Astrocyte (in vitro differentiated cells and primary cell): ENCODE measurements around the gene USP47. TPM values are rescaled to one million over a fixed set of nuclear protein-coding genes. Genes with fewer than 3 reads are reported as not detected.

Source experiments
- DNase-seq: peaks from one replicate; pipeline ENCODE4 v3.0.0-alpha.2; 2010; ENCODE audit warnings: low read depth
- FAIRE-seq: peaks from 2 replicates; lab custom pipeline; 2011; peaks lifted over from hg19 to GRCh38; lab: Jason Lieb, UNC
- H2AFZ ChIP-seq: 2 replicates; pipeline ENCODE4 v1.6.0; 2012; ENCODE audit warnings: low read depth, low read length, inconsistent platforms
- H3K27ac ChIP-seq: 2 replicates; pipeline ENCODE4 v1.5.1; 2011; ENCODE audit warnings: low read depth, low read length, inconsistent platforms
- H3K27me3 ChIP-seq: 2 replicates; pipeline ENCODE4 v1.6.0; 2011; ENCODE audit warnings: low read length, inconsistent platforms; ENCODE audit not compliant: insufficient read depth
- H3K36me3 ChIP-seq: 2 replicates; pipeline ENCODE4 v1.5.1; 2011; ENCODE audit warnings: low read length, inconsistent platforms; ENCODE audit not compliant: insufficient read depth
- H3K4me1 ChIP-seq: 2 replicates; pipeline ENCODE4 v1.5.1; 2011; ENCODE audit warnings: low read length, inconsistent platforms; ENCODE audit not compliant: insufficient read depth
- H3K4me2 ChIP-seq: 2 replicates; pipeline ENCODE4 v1.6.0; 2012; ENCODE audit warnings: low read length, inconsistent platforms
- H3K4me3 ChIP-seq: 2 replicates; pipeline ENCODE4 v1.5.1; 2011; ENCODE audit warnings: low read depth, mild to moderate bottlenecking, low read length, inconsistent platforms; ENCODE audit not compliant: insufficient read depth
- H3K79me2 ChIP-seq: 2 replicates; pipeline ENCODE4 v1.6.0; 2012; ENCODE audit warnings: mild to moderate bottlenecking, low read length, inconsistent platforms; ENCODE audit not compliant: insufficient read depth
- H3K9ac ChIP-seq: 2 replicates; pipeline ENCODE4 v1.6.0; 2012; ENCODE audit warnings: mild to moderate bottlenecking, low read length, inconsistent platforms
- H3K9me3 ChIP-seq: 2 replicates; pipeline ENCODE4 v1.5.1; 2012; ENCODE audit warnings: low read depth, mild to moderate bottlenecking, low read length, inconsistent platforms; ENCODE audit not compliant: insufficient read depth
- H4K20me1 ChIP-seq: 2 replicates; pipeline ENCODE4 v1.6.0; 2012; ENCODE audit warnings: low read length, inconsistent platforms; ENCODE audit not compliant: insufficient read depth
- H3K27ac Mint-ChIP-seq: one replicate; pipeline ENCODE4 v1.8.0; 2021; ENCODE audit warnings: mild to moderate bottlenecking, mixed read lengths; ENCODE audit not compliant: unreplicated experiment
- H3K27me3 Mint-ChIP-seq: one replicate; pipeline ENCODE4 v1.8.0; 2021; ENCODE audit warnings: low read depth, mixed read lengths; ENCODE audit not compliant: unreplicated experiment
- H3K36me3 Mint-ChIP-seq: one replicate; pipeline ENCODE4 v1.8.0; 2021; ENCODE audit warnings: low read depth, mixed read lengths; ENCODE audit not compliant: unreplicated experiment
- H3K4me1 Mint-ChIP-seq: one replicate; pipeline ENCODE4 v1.8.0; 2021; ENCODE audit warnings: low read depth, mixed read lengths; ENCODE audit not compliant: unreplicated experiment
- H3K4me3 Mint-ChIP-seq: one replicate; pipeline ENCODE4 v1.8.0; 2021; ENCODE audit warnings: mild to moderate bottlenecking, moderate library complexity, mixed read lengths; ENCODE audit not compliant: unreplicated experiment
- H3K9me3 Mint-ChIP-seq: one replicate; pipeline ENCODE4 v1.8.0; 2021; ENCODE audit warnings: mild to moderate bottlenecking, mixed read lengths; ENCODE audit not compliant: unreplicated experiment
- CTCF ChIP-seq: IDR thresholded peaks from 2 replicates; pipeline ENCODE4 v1.5.1; 2011; ENCODE audit warnings: low read depth, mild to moderate bottlenecking, inconsistent platforms, low read length, moderate library complexity; ENCODE audit not compliant: insufficient read depth
- EZH2 ChIP-seq: IDR thresholded peaks from 2 replicates; pipeline ENCODE4 v1.6.1; 2012; ENCODE audit warnings: mild to moderate bottlenecking, low read length, inconsistent platforms; ENCODE audit not compliant: insufficient read depth
- total RNA-seq: library from RNA; stranded (reverse); gene quantifications from 2 replicates; pipeline ENCODE4 v1.2.1, GENCODE V29; 2021

Gene USP47
- total RNA-seq, 1 donor from 2014 or later, result 49.5 TPM

- FAIRE-seq, result no peak
- H3K9ac ChIP-seq, result no peak overlapping the region
- peaks cover 12% of the 10 kb centered on the region for H3K36me3 ChIP-seq
- Mint-ChIP-seq H3K9me3 (no peaks in the 10 kb centered on the region), H3K36me3 (peaks cover 3% of the 10 kb centered on the region), H3K4me3 (no peak overlapping the region), H3K4me1 (no peaks in the 10 kb centered on the region), H3K27ac (no peak overlapping the region), H3K27me3 (no peaks in the 10 kb centered on the region)
- H3K4me1 ChIP-seq, result peaks cover 5% of the 10 kb centered on the region
- no peak overlapping the region for H2AFZ ChIP-seq
- no peaks in the 10 kb centered on the region for H3K79me2 ChIP-seq
- no peak overlapping the region for H3K4me2 ChIP-seq
- H3K27ac ChIP-seq, result no peak overlapping the region
- DNase-seq, result no peak
- TF ChIP-seq CTCF (no peak), EZH2 (no peak)
- H3K4me3 ChIP-seq, result no peak overlapping the region
- H4K20me1 ChIP-seq, result no peaks in the 10 kb centered on the region
- H3K27me3 ChIP-seq, result no peaks in the 10 kb centered on the region
- H3K9me3 ChIP-seq, result no peaks in the 10 kb centered on the region
These were observed 107.7 kb downstream of the USP47 start for GRCh38 chr11:11949482-11949881.

- Mint-ChIP-seq H3K9me3 (no peaks in the 10 kb centered on the region), H3K27ac (no peak overlapping the region), H3K27me3 (no peaks in the 10 kb centered on the region), H3K36me3 (peaks cover 2% of the 10 kb centered on the region), H3K4me1 (no peaks in the 10 kb centered on the region), H3K4me3 (no peak overlapping the region)
- Histone ChIP-seq H3K36me3 (peaks cover 30% of the 10 kb centered on the region), H3K27ac (no peak overlapping the region), H3K9ac (no peak overlapping the region), H3K4me3 (no peak overlapping the region), H3K9me3 (no peaks in the 10 kb centered on the region), H3K4me1 (no peaks in the 10 kb centered on the region), H3K79me2 (no peaks in the 10 kb centered on the region), H4K20me1 (no peaks in the 10 kb centered on the region), H3K4me2 (no peak overlapping the region), H3K27me3 (no peaks in the 10 kb centered on the region), H2AFZ (no peak overlapping the region)
- no peak for TF ChIP-seq CTCF
- TF ChIP-seq EZH2, result no peak
- DNase-seq, result no peak
- FAIRE-seq, result no peak
These were observed 110.3 kb downstream of the USP47 start for GRCh38 chr11:11952036-11952435.

- TF ChIP-seq CTCF (no peak), EZH2 (no peak)
- H3K4me1 Mint-ChIP-seq, result peaks cover 12% of the 10 kb centered on the region
- no peak overlapping the region for H3K27ac Mint-ChIP-seq
- H3K4me3 ChIP-seq, result no peak overlapping the region
- H3K4me2 ChIP-seq, result no peak overlapping the region
- DNase-seq (no peak), FAIRE-seq (no peak)
- no peaks in the 10 kb centered on the region for H3K27me3 Mint-ChIP-seq
- H4K20me1 ChIP-seq, result no peaks in the 10 kb centered on the region
- H3K79me2 ChIP-seq, result no peaks in the 10 kb centered on the region
- H3K4me1 ChIP-seq, result peaks cover 5% of the 10 kb centered on the region
- peaks cover 29% of the 10 kb centered on the region for H3K36me3 ChIP-seq
- no peaks in the 10 kb centered on the region for H3K9me3 ChIP-seq
- H3K4me3 Mint-ChIP-seq, result no peak overlapping the region
- no peak overlapping the region for H3K27ac ChIP-seq
- H2AFZ ChIP-seq, result no peak overlapping the region
- peaks cover 15% of the 10 kb centered on the region for H3K36me3 Mint-ChIP-seq
- H3K9ac ChIP-seq, result no peak overlapping the region
- no peaks in the 10 kb centered on the region for H3K9me3 Mint-ChIP-seq
- H3K27me3 ChIP-seq, result no peaks in the 10 kb centered on the region
These were observed 114.2 kb downstream of the USP47 start for GRCh38 chr11:11956006-11956405.
